A549 (cell line): ENCODE results near the gene IRX5.

Experiments
- MAX ChIP-seq: IDR thresholded peaks from 2 replicates; pipeline ENCODE4 v1.6.1; 2012
- USF2 ChIP-seq: fragments of 450-650 bp; IDR thresholded peaks from 2 replicates; pipeline ENCODE4 v1.6.1; 2014; ENCODE audit warnings: antibody characterized with exemption

GRCh38 chr16:54968784-54969183 lies 38.1 kb downstream of the IRX5 start:
- TF ChIP-seq MAX (no peak), USF2 (no peak)
